Mesothelial cell of epicardium (in vitro differentiated cells): ENCODE data around the gene DPYD. TPM values are rescaled to one million over a fixed set of nuclear protein-coding genes. Genes with fewer than 3 reads are reported as not detected.

Source experiments
- DNase-seq, 2 experiments: peaks; one replicate each; pipeline ENCODE4 v3.0.0; 2021; ENCODE audit warnings: low spot score in 2 of 2; ENCODE audit not compliant: unreplicated experiment in 2 of 2
- H3K27ac Mint-ChIP-seq: 2 replicates; pipeline ENCODE4 v1.8.0; 2021; ENCODE audit warnings: mixed read lengths
- H3K27me3 Mint-ChIP-seq: 2 replicates; pipeline ENCODE4 v1.8.0; 2021; ENCODE audit warnings: low read depth, mixed read lengths
- H3K36me3 Mint-ChIP-seq: 2 replicates; pipeline ENCODE4 v1.8.0; 2021; ENCODE audit warnings: mixed read lengths
- H3K4me1 Mint-ChIP-seq: 2 replicates; pipeline ENCODE4 v1.8.0; 2021; ENCODE audit warnings: mixed read lengths
- H3K4me3 Mint-ChIP-seq: 2 replicates; pipeline ENCODE4 v1.8.0; 2021; ENCODE audit warnings: mild to moderate bottlenecking, moderate library complexity, mixed read lengths
- H3K9me3 Mint-ChIP-seq: 2 replicates; pipeline ENCODE4 v1.8.0; 2021; ENCODE audit warnings: mixed read lengths
- CTCF ChIP-seq: fragments of 200-600 bp; sonication (generic); IDR thresholded peaks from one replicate; pipeline ENCODE4 v1.5.0; 2021; ENCODE audit warnings: antibody characterized with exemption; ENCODE audit not compliant: unreplicated experiment
- total RNA-seq: library from RNA; stranded (reverse); gene quantifications from 3 replicates; pipeline ENCODE4 v1.2.1, GENCODE V29; 2021

Gene DPYD
- total RNA-seq, 1 donor from 2014 or later: 13.3 TPM

- Mint-ChIP-seq H3K27ac (no peak overlapping the region), H3K36me3 (peaks cover 2% of the 10 kb centered on the region), H3K9me3 (peaks cover 9% of the 10 kb centered on the region), H3K4me1 (peaks cover 2% of the 10 kb centered on the region), H3K4me3 (no peak overlapping the region), H3K27me3 (no peaks in the 10 kb centered on the region)
- DNase-seq: no peak
- TF ChIP-seq CTCF: no peak
Observed at GRCh38 chr1:97806996-97807520, 113.8 kb downstream of the DPYD start.

DNA sequence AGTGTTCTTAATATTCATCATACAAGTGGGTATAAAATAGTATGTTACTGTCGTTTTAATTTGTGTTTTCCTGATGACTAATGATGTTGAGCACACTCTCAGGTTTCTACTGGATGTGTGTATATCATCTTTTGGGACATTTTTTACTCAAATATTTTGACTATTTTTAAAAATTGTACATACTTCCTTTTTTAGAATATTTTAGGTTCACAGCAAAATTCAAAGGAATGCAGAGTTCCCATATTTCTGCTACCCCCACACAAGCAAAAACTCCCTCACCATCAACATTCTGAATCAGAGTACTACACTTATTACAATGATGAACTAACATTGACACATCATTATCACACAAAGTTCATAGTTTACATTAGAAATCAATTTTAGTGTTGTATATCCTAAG lies 114.5 kb downstream of the DPYD start:
- Mint-ChIP-seq H3K9me3 (peaks cover 9% of the 10 kb centered on the region), H3K4me1 (no peaks in the 10 kb centered on the region), H3K27ac (no peak overlapping the region), H3K36me3 (peaks cover 2% of the 10 kb centered on the region), H3K4me3 (no peak overlapping the region), H3K27me3 (no peaks in the 10 kb centered on the region)
- TF ChIP-seq CTCF: no peak
- DNase-seq: no peak

DNA sequence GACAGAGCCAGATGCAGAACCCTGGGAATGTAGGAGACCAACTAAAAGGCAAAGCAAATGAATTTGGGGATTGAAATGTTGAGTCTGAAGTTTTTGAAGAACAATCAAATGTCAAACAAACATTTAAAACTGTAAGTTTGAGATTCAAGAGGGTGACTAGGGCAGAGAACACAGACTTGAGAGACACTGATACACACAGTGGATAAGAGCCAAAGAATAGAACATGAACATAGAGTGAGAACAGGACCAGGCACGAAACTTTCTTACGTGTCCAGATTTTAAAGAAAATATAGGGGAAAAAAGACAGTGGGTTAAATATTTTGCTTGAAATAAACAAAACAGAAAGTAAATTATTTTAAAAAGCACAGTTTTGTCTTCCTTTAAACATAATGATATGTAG lies 115.7 kb downstream of the DPYD start:
- H3K4me1 Mint-ChIP-seq: no peaks in the 10 kb centered on the region
- TF ChIP-seq CTCF: no peak

GRCh38 chr1:97803026-97803425 lies 117.8 kb downstream of the DPYD start:
- H3K27ac Mint-ChIP-seq: no peak overlapping the region
- H3K4me1 Mint-ChIP-seq: no peaks in the 10 kb centered on the region
- H3K4me3 Mint-ChIP-seq: no peak overlapping the region
- no peak for DNase-seq
- peaks cover 4% of the 10 kb centered on the region for H3K9me3 Mint-ChIP-seq
- no peak for TF ChIP-seq CTCF
- H3K27me3 Mint-ChIP-seq: no peaks in the 10 kb centered on the region
- H3K36me3 Mint-ChIP-seq: no peaks in the 10 kb centered on the region

More for the DNA sequence above, 115.7 kb downstream of the DPYD start:
- Mint-ChIP-seq H3K9me3 (peaks cover 9% of the 10 kb centered on the region), H3K27me3 (no peaks in the 10 kb centered on the region), H3K27ac (no peak overlapping the region), H3K36me3 (no peaks in the 10 kb centered on the region), H3K4me3 (no peak overlapping the region)
- DNase-seq: no peak

- no peaks in the 10 kb centered on the region for H3K36me3 Mint-ChIP-seq
- no peak for DNase-seq
- H3K27me3 Mint-ChIP-seq: no peaks in the 10 kb centered on the region
- H3K4me1 Mint-ChIP-seq: peaks cover 3% of the 10 kb centered on the region
- H3K9me3 Mint-ChIP-seq: no peaks in the 10 kb centered on the region
- TF ChIP-seq CTCF: no peak
- no peak overlapping the region for H3K4me3 Mint-ChIP-seq
- no peak overlapping the region for H3K27ac Mint-ChIP-seq
Observed at GRCh38 chr1:97802011-97802410, 118.8 kb downstream of the DPYD start.
